Gastrocnemius medialis (tissue), 4 donors: Measurements from ENCODE around the gene HDAC6. TPM values are rescaled to one million over a fixed set of nuclear protein-coding genes. Genes with fewer than 3 reads are reported as not detected.
"Not testable (repeated sequence)": the region's sequence is repeated elsewhere in the genome, so short reads cannot be mapped to it uniquely, and the experiment has no call there.

Experiments used
- ATAC-seq, 2 donors: fragments of 150-250 bp; one replicate each; pipeline ENCODE4 v1.9.1; 2016
- DNase-seq, 2 donors: peaks; one replicate each; pipeline ENCODE4 v3.0.0-alpha.2; 2019
- H3K27ac ChIP-seq, 4 donors: fragments of 200-600 bp; sonication (generic); 1 replicate in 1 of 4; 2 replicates in 3 of 4; pipeline ENCODE4 v1.5.1; 2016 to 2018; ENCODE audit warnings: mild to moderate bottlenecking in 2 of 4, moderate library complexity in 1 of 4
- H3K27me3 ChIP-seq, 3 donors: fragments of 200-600 bp; sonication (generic) in 2 of 3; 1 replicate in 1 of 3; 2 replicates in 2 of 3; pipeline versions ENCODE4 v1.5.1 to v1.6.0; 2016 to 2019; ENCODE audit warnings: mild to moderate bottlenecking in 1 of 3, moderate library complexity in 1 of 3
- H3K36me3 ChIP-seq, 2 donors: fragments of 200-600 bp; sonication (generic) in 1 of 2; one replicate each; pipeline ENCODE4 v1.5.1; 2017 to 2018
- H3K4me1 ChIP-seq, 2 donors: fragments of 200-600 bp; sonication (generic) in 1 of 2; one replicate each; pipeline ENCODE4 v1.5.1; 2016 to 2017; ENCODE audit warnings: mild to moderate bottlenecking in 2 of 2
- H3K4me3 ChIP-seq, 4 donors: fragments of 200-600 bp; sonication (generic) in 3 of 4; 1 replicate in 1 of 4; 2 replicates in 3 of 4; pipeline ENCODE4 v1.5.1; 2016 to 2019; ENCODE audit warnings: mild to moderate bottlenecking in 2 of 4
- H3K9me3 ChIP-seq, 3 donors: fragments of 200-600 bp; sonication (generic) in 2 of 3; 1 replicate in 1 of 3; 2 replicates in 2 of 3; pipeline ENCODE4 v1.5.1; 2016 to 2019
- POLR2A ChIP-seq, 2 donors: fragments of 450-650 bp; IDR thresholded peaks; one replicate each; pipeline ENCODE4 v1.6.1; 2017; ENCODE audit warnings: antibody characterized with exemption in 2 of 2, mild to moderate bottlenecking in 2 of 2, moderate library complexity in 2 of 2
- in situ Hi-C, 4 donors: fragments of 200-750 bp; cut with MboI; loops; one replicate each; pipeline versions ENCODE4 v1.15.0 to v1.8.0; 2017; ENCODE audit warnings: low sequenced_read_pairs in 4 of 4
- intact Hi-C: fragments of 100-400 bp; cut with DNase I; formaldehyde crosslinking; loops from one replicate; pipeline ENCODE4 v1.15.1; 2023; ENCODE audit warnings: low total_unique reads
- total RNA-seq, 4 donors: library from RNA; depleted of rRNA; stranded (reverse); fragments of >200 nt; gene quantifications; one replicate each; pipeline versions ENCODE4 v1.1.0 to v1.2.3, GENCODE V29; 2016
- TF ChIP-seq, protein P1 (sequence below), 5 experiments: fragments of 450-650 bp in 3 of 5; fragments of 200-600 bp in 2 of 5; sonication (generic) in 2 of 5; IDR thresholded peaks in 4 of 5; conservative IDR thresholded peaks in 1 of 5; 1 replicate in 4 of 5; 2 replicates in 1 of 5; pipeline ENCODE4 v1.5.1; 2016 to 2019; ENCODE audit warnings: antibody characterized with exemption in 5 of 5, mild to moderate bottlenecking in 3 of 5, moderate library complexity in 3 of 5

Gene HDAC6
- total RNA-seq, 4 donors from 2014 or later = 38.2 to 92.2 (median 61.3) TPM

GRCh38 chrX:48818866-48819265, 17.0 kb downstream of the HDAC6 start:
- ATAC-seq (no peak), DNase-seq (no peak)
- Histone ChIP-seq H3K27ac (no peak overlapping the region), H3K9me3 (no peaks in the 10 kb centered on the region), H3K4me1 (no peaks in the 10 kb centered on the region), H3K27me3 (no peaks in the 10 kb centered on the region), H3K4me3 (no peak overlapping the region), H3K36me3 (peaks cover 0 to 4% of the 10 kb centered on the region in 2 donors)
- intact Hi-C loops = no loop called here
- no peak for TF ChIP-seq POLR2A (IDR thresholded peaks at IDR 0.05)
- TF ChIP-seq, protein P1, sequence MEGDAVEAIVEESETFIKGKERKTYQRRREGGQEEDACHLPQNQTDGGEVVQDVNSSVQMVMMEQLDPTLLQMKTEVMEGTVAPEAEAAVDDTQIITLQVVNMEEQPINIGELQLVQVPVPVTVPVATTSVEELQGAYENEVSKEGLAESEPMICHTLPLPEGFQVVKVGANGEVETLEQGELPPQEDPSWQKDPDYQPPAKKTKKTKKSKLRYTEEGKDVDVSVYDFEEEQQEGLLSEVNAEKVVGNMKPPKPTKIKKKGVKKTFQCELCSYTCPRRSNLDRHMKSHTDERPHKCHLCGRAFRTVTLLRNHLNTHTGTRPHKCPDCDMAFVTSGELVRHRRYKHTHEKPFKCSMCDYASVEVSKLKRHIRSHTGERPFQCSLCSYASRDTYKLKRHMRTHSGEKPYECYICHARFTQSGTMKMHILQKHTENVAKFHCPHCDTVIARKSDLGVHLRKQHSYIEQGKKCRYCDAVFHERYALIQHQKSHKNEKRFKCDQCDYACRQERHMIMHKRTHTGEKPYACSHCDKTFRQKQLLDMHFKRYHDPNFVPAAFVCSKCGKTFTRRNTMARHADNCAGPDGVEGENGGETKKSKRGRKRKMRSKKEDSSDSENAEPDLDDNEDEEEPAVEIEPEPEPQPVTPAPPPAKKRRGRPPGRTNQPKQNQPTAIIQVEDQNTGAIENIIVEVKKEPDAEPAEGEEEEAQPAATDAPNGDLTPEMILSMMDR (IDR thresholded peaks at IDR 0.05 in 4 of 5, conservative IDR thresholded peaks at IDR 0.05 in 1 of 5) = no peak
- in situ Hi-C loops = loop anchor here in 1 of 4 donors (25.0 kb wide), 1 partner anchor 157 kb away; no protein-coding TSS in a partner anchor

DNA sequence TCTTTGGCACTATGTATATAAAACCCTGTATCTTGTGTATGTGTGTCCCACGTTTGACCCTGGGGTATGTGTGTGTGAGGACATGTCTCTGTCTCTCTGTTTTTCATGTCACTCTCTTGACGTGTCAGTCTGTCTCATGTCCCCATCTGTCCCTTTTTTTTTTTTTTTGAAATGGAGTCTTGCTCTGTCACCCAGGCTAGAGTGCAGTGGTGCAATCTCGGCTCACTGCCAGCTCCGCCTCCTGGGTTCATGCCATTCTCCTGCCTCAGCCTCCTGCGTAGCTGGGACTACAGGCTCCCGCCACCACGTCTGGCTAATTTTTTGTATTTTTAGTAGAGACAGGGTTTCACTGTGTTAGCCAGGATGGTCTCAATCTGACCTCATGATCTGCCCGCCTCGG, 17.5 kb downstream of the HDAC6 start:
- DNase-seq, H3K4me3 ChIP-seq, H3K4me1 ChIP-seq, H3K27me3 ChIP-seq, ATAC-seq, H3K36me3 ChIP-seq, intact Hi-C loops, H3K9me3 ChIP-seq, H3K27ac ChIP-seq: not testable (repeated sequence)
- in situ Hi-C loops = loop anchor here in 1 of 4 donors (25.0 kb wide), 1 partner anchor 157 kb away; no protein-coding TSS in a partner anchor

GRCh38 chrX:48823053-48823452, 21.2 kb downstream of the HDAC6 start:
- no peaks in the 10 kb centered on the region for H3K27me3 ChIP-seq
- H3K27ac ChIP-seq = no peak overlapping the region
- DNase-seq = no peak
- no peaks in the 10 kb centered on the region for H3K9me3 ChIP-seq
- in situ Hi-C loops = loop anchor here in 1 of 4 donors (25.0 kb wide), 1 partner anchor 161 kb away; no protein-coding TSS in a partner anchor
- no peak for TF ChIP-seq POLR2A (IDR thresholded peaks at IDR 0.05)
- TF ChIP-seq, protein P1 (IDR thresholded peaks at IDR 0.05 in 4 of 5, conservative IDR thresholded peaks at IDR 0.05 in 1 of 5) = no peak
- H3K4me1 ChIP-seq = no peaks in the 10 kb centered on the region
- peaks cover 0 to 4% of the 10 kb centered on the region in 2 donors for H3K36me3 ChIP-seq
- intact Hi-C loops = no loop called here
- no peak overlapping the region for H3K4me3 ChIP-seq
- ATAC-seq = no peak

GRCh38 chrX:48824066-48824465, 22.2 kb downstream of the HDAC6 start:
- H3K4me3 ChIP-seq = no peak overlapping the region
- ATAC-seq = no peak
- TF ChIP-seq POLR2A (IDR thresholded peaks at IDR 0.05) = no peak
- TF ChIP-seq, protein P1 (IDR thresholded peaks at IDR 0.05 in 4 of 5, conservative IDR thresholded peaks at IDR 0.05 in 1 of 5) = no peak
- in situ Hi-C loops (loop anchor here in 1 of 4 donors (25.0 kb wide), 1 partner anchor 162 kb away; no protein-coding TSS in a partner anchor), intact Hi-C loops (no loop called here)
- no peaks in the 10 kb centered on the region for H3K4me1 ChIP-seq
- no peak overlapping the region for H3K27ac ChIP-seq
- no peak for DNase-seq
- H3K27me3 ChIP-seq = no peaks in the 10 kb centered on the region
- no peaks in the 10 kb centered on the region for H3K9me3 ChIP-seq
- H3K36me3 ChIP-seq = peaks cover 0 to 4% of the 10 kb centered on the region in 2 donors

DNA sequence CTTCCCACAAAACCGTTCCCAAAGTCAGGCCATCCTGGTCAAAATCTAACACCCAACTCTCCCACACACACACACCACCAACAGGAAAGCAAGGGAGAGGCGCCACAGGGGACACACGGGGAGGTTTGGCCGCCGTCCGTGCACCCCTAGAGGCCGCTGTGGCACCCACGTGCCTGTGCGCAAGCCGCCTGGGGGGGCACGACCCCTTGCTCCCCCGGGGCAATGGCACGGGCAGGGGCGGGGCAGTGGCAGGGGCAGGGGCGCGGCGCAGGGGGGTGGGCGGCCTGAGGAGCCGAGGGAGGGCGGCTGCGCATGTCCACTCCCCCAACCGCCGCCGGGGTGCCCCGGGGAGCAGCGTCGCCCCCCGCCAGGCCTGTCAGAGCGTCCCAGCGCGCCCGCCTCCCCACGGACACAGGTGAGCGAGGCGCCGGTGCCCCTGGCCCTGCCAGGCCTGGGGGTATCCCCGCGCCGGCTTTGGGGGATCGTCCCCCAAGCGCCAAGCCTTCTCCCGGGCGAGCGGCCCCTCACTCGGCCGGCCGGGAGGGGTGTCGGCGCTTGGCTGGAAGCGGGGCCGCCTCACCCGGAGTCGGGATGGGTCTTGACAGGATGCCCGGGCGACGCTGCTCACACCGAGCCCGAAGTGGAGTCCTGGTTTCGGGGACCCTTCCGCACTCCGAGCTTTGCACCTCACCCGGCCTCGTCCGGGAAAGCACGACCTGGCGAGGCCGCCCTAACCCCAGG, 24.4 kb downstream of the HDAC6 start, which contains the start of gene ERAS:
Gene ERAS (plus strand): TSS at position 379 of the 741 bp plus-strand sequence. CDS start 2,611 bp downstream, outside the sequence.
- TF ChIP-seq, protein P1 (IDR thresholded peaks at IDR 0.05 in 4 of 5, conservative IDR thresholded peaks at IDR 0.05 in 1 of 5) = no peak
- no peak for TF ChIP-seq POLR2A (IDR thresholded peaks at IDR 0.05)
- Histone ChIP-seq H3K4me3 (no peak within 1 kb of the TSS), H3K9me3 (no peaks in the 10 kb centered on the region), H3K36me3 (no peaks in the 10 kb centered on the region), H3K27me3 (peaks cover 0 to 8% (median 5%) of the 10 kb centered on the region in 3 donors), H3K4me1 (no peaks in the 10 kb centered on the region), H3K27ac (no peak within 1 kb of the TSS)
- no peak for ATAC-seq
- intact Hi-C loops = no loop called here
- DNase-seq = no peak
- in situ Hi-C loops = no loop called here
